Heart left ventricle (tissue), 13 donors: Measurements from ENCODE around the gene SLX9.

Experiments
- POLR2A ChIP-seq, 2 donors: fragments of 450-650 bp; IDR thresholded peaks; one replicate each; pipeline ENCODE4 v1.6.1; 2017; ENCODE audit warnings: antibody characterized with exemption in 2 of 2, mild to moderate bottlenecking in 2 of 2, moderate library complexity in 2 of 2
- TF ChIP-seq, protein P1 (sequence below), 12 donors: fragments of 200-600 bp; sonication (generic) in 4 of 12; IDR thresholded peaks; one replicate each; pipeline versions ENCODE4 v1.5.0 to v1.8.0; 2018 to 2022; ENCODE audit warnings: antibody characterized with exemption in 12 of 12, mild to moderate bottlenecking in 5 of 12
- donor health status: ischemic (EF 13 %, LVEDD 7.1; RV severe dilation, severe dysfunction).
- donor health status: DM: no; HTN: yes; CAD: no.
- donor health status: DM: no; HTN: no; CAD: no.
- donor health status: ischemic (EF 25% LVEDD 6.9; RV normal size, moderate dysfunction).
- donor health status: ischemic (EF 25% LVEDD 5.7; RV mildly dilated, moderate dysfunction).
- donor health status: ischemic (EF 35%, LVEDD 5.7; RV mildly dilated, moderate dysfunction).
- donor health status: nonischemic (EF 11% LVEDD 7.7; RV severe dilation, severe dysfunction).
- donor health status: DM: yes; HTN: yes; CAD: no.
- donor health status: PGD.
- donor health status: ischemic (EF 29% LVEDD 5.4; RV normal size, mild dysfunction).
- donor health status: nonischemic (EF 23%, LVEDD 6.1; RV moderate dilation, normal function).

DNA sequence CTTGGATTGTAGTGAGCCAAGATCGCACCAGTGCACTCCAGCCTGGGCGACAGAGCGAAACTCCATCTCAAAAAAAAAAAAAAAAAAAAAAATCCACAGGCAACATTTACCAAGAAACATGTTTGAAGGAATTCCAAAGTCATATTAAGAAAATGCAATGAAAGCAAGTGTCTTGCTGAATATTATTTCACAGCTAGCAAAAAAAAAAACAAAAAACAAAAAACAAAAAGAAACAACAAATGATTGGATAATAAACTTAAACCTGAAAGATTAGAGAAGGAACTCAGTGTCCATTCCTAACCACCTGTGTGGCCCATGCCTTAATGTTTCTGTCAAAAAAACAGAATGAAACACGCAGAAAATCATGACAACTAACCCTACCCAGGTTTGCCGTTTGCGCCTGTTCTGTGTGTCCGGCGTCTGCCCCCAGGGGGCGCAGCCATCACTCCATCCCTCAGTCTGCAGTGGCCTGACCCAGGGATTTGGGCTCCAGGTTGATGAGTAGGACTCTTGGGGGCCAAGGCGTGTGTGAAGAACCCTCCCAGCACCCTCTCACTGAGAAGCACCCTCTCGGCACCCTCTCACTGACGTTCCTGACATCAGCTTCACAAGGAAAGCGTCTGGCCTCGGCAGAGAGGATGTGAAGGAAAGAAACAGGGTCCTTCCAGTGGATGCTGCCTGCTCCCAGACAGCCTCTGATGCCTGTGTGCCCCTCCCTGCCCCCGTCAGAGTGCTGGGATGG is 47.1 kb upstream of the SLX9 start:
- TF ChIP-seq, protein P1, sequence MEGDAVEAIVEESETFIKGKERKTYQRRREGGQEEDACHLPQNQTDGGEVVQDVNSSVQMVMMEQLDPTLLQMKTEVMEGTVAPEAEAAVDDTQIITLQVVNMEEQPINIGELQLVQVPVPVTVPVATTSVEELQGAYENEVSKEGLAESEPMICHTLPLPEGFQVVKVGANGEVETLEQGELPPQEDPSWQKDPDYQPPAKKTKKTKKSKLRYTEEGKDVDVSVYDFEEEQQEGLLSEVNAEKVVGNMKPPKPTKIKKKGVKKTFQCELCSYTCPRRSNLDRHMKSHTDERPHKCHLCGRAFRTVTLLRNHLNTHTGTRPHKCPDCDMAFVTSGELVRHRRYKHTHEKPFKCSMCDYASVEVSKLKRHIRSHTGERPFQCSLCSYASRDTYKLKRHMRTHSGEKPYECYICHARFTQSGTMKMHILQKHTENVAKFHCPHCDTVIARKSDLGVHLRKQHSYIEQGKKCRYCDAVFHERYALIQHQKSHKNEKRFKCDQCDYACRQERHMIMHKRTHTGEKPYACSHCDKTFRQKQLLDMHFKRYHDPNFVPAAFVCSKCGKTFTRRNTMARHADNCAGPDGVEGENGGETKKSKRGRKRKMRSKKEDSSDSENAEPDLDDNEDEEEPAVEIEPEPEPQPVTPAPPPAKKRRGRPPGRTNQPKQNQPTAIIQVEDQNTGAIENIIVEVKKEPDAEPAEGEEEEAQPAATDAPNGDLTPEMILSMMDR (IDR thresholded peaks at IDR 0.05) = peak; percentile 77 to 88 (median 86)
- TF ChIP-seq POLR2A (IDR thresholded peaks at IDR 0.05) = no peak
